Heart left ventricle (tissue), 13 donors: Measurements from ENCODE around the gene DKKL1.

Experiments used
- POLR2A ChIP-seq, 2 donors: fragments of 450-650 bp; IDR thresholded peaks; one replicate each; pipeline ENCODE4 v1.6.1; 2017; ENCODE audit warnings: antibody characterized with exemption in 2 of 2, mild to moderate bottlenecking in 2 of 2, moderate library complexity in 2 of 2
- TF ChIP-seq, protein P1 (sequence below), 12 donors: fragments of 200-600 bp; sonication (generic) in 4 of 12; IDR thresholded peaks; one replicate each; pipeline versions ENCODE4 v1.5.0 to v1.8.0; 2018 to 2022; ENCODE audit warnings: antibody characterized with exemption in 12 of 12, mild to moderate bottlenecking in 5 of 12
- donor health status: ischemic (EF 13 %, LVEDD 7.1; RV severe dilation, severe dysfunction).
- donor health status: DM: no; HTN: yes; CAD: no.
- donor health status: DM: no; HTN: no; CAD: no.
- donor health status: ischemic (EF 25% LVEDD 6.9; RV normal size, moderate dysfunction).
- donor health status: ischemic (EF 25% LVEDD 5.7; RV mildly dilated, moderate dysfunction).
- donor health status: ischemic (EF 35%, LVEDD 5.7; RV mildly dilated, moderate dysfunction).
- donor health status: nonischemic (EF 11% LVEDD 7.7; RV severe dilation, severe dysfunction).
- donor health status: DM: yes; HTN: yes; CAD: no.
- donor health status: PGD.
- donor health status: ischemic (EF 29% LVEDD 5.4; RV normal size, mild dysfunction).
- donor health status: nonischemic (EF 23%, LVEDD 6.1; RV moderate dilation, normal function).

DNA sequence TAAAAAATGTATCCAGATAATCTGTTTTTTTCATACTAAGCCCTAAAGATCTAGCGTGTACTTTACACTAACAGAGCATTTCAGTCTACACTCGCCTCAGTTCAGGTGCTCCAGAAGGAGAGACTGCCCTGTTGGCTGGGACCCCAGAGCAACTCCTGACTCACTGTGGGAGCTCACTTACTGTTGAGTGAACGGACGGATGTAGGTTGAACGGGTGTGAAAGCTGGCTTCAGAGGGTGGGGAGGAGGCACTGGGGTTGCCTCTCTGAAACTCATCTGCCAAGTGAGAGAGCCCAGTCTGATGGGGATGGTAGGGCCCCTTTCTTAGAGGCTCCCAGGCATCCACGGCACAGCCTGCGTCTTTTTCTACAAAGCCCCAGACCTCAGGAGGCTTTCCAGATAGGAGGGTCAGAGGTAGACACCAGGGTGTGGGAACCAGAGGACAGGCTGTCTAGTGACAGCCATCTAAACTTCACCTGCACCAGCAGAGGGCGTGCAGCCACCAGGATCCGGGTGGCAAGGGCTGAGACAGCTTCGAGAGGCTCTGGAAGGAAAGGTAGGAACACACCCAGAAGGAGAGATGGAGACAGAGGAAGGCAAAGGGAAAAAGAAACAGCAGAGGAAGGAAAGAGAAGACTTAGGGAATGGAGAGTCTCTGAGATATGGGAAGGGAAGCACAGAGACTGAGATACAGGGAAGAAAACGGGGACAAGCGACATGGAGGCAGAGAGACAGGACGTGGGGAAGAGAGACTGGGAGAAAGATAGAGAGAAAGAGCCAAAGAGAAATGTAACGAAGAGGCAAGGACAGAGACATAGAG, 28.1 kb downstream of the DKKL1 start:
- TF ChIP-seq, protein P1, sequence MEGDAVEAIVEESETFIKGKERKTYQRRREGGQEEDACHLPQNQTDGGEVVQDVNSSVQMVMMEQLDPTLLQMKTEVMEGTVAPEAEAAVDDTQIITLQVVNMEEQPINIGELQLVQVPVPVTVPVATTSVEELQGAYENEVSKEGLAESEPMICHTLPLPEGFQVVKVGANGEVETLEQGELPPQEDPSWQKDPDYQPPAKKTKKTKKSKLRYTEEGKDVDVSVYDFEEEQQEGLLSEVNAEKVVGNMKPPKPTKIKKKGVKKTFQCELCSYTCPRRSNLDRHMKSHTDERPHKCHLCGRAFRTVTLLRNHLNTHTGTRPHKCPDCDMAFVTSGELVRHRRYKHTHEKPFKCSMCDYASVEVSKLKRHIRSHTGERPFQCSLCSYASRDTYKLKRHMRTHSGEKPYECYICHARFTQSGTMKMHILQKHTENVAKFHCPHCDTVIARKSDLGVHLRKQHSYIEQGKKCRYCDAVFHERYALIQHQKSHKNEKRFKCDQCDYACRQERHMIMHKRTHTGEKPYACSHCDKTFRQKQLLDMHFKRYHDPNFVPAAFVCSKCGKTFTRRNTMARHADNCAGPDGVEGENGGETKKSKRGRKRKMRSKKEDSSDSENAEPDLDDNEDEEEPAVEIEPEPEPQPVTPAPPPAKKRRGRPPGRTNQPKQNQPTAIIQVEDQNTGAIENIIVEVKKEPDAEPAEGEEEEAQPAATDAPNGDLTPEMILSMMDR (IDR thresholded peaks at IDR 0.05): peak; percentile 70 to 88 (median 78)
- TF ChIP-seq POLR2A (IDR thresholded peaks at IDR 0.05): no peak
